NK-92 (cell line): ENCODE measurements around the gene ABITRAM.
"Not testable (repeated sequence)": the region's sequence is repeated elsewhere in the genome, so short reads cannot be mapped to it uniquely, and the experiment has no call there.

Experiments
- DNase-seq: peaks from one replicate; lab custom pipeline; 2025; ENCODE audit not compliant: unreplicated experiment; lab: John Stamatoyannopoulos, UW

The ABITRAM gene

DNA sequence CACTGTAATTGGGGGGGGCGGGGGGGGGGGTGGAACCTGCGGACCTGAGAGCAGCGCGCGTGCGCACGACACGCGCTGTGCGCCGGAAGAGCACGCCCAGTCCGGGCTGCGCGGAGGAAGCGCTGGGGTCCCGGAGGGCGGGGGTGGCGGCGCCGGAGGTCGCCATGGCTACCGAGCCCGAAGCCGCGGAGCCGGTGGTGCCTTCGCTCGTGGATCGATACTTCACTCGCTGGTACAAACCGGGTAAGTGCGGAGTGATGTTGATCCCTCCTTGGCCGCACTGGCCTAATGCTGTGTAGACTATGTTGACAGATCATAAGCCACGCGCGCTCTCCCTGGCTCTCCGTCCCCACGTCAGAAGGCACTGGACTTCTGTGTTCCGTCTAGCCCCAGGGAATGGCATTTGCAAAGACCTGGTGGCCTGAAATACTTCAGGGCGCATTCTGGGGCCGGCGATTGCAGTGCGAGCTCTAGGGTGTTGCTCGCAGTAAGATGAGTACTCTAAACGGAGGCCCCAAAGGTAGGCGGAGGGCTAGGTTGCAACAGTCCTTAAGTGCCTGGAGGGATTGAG, at the start of gene ABITRAM:
Gene ABITRAM (plus strand): TSS at position 78 of the 571 bp plus-strand sequence. CDS start 87 bp downstream, at position 165.
- DNase-seq, result no peak

GRCh38 chr9:108884701-108885100, 49.5 kb upstream of the ABITRAM start:
- no peak for DNase-seq

GRCh38 chr9:108885643-108886348, 48.4 kb upstream of the ABITRAM start:
- DNase-seq, result no peak

- not testable (repeated sequence) for DNase-seq
Observed at GRCh38 chr9:108886594-108887271, 47.5 kb upstream of the ABITRAM start.

GRCh38 chr9:108889649-108890067, 44.5 kb upstream of the ABITRAM start:
- DNase-seq, result no peak

DNA sequence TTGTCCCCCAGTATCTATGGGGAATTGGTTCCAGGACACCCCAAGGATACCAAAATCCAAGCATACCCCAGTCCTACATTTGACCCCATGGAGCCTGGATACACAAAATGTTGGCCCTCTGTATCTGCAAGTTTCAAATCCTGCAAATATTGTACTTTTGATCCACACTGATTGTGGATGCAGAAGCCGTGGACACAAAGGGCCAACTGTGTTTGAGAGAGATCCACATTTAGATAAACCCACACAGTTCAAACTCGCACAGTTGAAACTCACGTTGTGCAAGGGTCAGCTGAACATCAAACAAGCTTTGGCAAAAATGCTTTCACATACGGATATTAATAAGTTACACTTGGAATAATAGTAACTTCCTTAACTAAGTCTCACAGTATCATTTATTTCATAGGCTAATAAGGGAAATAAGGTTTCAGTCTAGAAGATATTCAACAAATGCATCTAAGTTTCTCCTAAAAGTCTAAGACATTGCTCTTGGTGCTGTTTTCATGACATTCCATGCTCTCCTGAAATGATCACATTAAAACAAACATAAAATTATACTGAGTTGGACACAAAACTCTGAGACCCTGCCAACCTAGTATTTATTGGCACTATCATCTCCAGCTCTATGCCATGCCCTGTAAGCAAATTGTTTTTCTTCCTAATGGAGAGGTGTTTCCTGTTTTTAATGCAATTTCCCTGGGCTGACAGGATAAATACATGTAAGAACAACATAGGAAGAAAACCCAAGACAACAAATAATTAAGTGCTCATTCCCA, 39.8 kb upstream of the ABITRAM start:
- no peak for DNase-seq

DNA sequence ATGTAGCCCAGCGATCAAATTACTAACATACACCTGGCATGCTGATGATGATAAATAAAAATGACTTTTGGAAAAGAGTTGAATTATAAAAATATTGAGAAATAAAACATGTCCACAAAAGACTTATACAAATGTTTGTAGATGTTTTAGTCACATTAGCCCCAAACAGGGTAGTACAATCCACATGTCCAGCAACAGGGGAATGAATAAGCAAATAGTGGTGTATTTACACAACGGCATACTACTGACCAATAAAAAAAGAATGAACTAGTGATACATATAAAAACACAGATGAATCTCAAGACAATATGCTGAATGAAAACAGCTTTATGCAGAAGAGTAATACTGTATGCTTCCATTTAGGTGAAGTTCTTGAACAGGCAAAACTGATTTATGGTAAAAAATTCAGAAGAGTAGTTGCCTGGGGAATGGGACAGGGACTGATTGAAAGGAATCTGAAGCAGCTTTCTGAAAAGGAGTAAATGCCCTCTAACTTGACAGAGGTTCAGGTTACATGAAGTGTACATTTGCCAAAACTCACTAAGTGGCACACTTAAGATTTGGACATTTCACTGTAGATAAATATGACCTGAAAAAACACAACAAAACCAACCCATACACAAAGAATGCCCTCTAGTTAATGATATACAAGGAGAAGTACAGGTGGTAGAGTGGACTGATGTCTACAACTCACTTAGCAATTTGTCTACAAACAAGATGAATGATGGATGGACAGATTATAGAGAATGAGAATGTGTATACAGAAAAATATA, 36.7 kb upstream of the ABITRAM start:
- DNase-seq, result no peak

DNA sequence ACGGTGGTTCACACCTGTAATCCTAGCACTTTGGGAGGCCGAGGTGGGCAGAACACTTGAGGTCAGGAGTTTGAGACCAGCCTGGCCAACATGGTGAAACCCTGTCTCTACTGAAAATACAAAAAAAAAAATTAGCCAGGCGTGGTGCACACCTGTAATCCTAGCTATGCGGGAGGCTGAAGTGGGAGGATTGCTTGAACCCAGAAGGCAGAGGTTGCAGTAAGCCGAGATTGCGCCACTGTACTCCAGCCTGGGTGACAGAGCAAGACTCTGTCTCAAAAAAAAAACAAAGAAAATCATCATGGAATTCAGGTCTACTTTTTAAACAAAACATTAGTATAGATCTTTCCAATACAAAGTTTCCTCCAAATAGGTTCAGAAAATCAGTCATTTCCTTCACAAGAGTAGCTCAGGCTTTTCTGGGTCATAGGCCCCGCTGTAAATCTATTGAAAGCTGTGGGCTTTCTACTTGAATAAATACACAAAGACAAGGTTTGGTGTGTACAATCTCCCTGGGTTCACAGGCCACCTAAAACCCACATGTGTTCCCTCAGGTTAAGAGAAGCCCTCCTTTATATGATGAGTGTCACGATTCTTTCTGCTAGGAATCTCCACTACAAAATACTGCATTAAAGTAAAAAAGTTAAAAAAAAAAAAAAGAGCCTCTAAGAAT, 35.0 kb upstream of the ABITRAM start:
- DNase-seq, result not testable (repeated sequence)

DNA sequence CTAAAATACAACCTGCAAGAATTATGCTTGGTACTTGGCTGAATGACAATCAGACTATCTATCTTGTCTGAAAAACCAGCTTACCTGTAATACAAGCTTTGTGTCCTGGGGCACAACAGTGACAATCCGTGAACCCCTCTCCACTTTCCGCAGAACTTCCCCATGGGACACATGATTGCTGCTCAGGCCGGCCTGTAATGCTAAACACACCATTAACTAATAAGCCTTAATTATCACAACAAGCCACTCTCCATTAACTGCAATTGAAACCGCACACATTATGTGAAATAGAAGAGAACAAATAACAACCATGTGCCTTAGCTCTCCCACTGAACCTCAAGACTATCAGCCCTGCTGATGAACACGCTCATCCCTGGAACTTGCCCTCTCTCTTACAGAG, 34.0 kb upstream of the ABITRAM start:
- no peak for DNase-seq

DNA sequence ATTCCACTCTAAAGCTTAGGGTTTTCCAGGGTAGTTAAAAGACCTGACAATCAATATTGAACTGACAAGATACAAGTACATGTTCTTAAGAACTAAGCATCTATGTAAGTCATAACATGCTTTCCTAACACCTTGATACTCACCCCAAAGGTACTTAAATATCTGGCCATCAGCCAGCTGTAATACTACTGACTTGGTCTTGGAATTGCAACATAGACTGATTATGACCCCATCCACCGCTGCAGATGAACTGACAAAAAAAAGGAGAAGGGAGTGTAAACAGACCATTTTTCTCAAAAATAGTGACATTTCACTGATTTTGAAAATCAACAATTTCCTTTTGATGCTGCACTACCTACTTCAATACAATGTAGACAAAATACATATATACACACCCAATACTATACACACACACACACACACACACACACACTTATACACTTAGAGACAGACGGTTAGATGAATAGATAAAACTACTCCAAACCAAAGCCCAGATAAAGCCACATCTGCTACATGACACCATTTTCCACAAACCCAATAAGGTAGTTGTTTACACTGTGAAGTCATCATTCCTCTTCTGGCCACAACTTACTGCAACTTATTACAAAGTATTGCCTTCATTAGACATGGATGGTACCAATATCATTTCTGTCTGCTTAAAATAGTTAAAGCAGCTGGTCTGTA, 30.6 kb upstream of the ABITRAM start:
- no peak for DNase-seq

- no peak for DNase-seq
Observed at GRCh38 chr9:108904161-108904560, 30.0 kb upstream of the ABITRAM start.

DNA sequence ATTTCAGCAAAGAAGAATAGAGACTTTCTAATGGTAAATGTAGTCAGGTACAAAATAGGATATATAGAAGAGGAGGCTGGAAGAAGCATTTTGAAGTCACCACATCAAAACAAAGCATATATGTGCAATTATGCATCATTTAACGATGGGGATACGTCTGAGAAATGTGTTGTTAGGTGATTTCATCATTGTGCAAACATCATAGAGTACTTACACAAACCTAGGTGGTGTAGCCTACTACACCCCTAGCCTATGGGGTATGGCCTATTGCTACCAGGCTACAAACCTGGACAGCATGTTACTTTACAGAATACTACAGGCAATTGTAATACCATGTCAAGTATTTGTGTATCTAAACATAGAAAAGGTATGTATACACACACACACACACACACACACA, 28.7 kb upstream of the ABITRAM start:
- no peak for DNase-seq

- no peak for DNase-seq
Observed at GRCh38 chr9:108910402-108910801, 23.8 kb upstream of the ABITRAM start.

- DNase-seq, result no peak
Observed at GRCh38 chr9:108910914-108911313, 23.3 kb upstream of the ABITRAM start.

- DNase-seq, result no peak
Observed at GRCh38 chr9:108911820-108912219, 22.4 kb upstream of the ABITRAM start.

DNA sequence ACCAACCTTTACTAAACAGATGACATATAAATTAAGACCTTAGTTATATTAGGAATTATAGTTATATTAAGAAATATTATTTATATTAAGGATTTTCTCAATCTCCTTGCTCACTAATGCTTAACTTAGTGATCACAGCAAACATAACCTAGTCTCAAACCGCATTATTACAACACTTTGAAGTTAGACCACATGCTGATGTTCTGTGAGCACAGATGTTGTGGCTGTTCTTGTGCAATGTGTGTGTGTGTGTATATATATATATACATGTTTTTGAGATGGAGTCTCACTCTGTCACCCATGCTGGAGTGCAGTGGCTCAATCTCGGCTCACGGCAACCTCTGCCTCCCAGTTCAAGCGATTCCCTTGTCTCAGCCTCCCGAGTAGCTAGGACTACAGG, 20.8 kb upstream of the ABITRAM start:
- no peak for DNase-seq

GRCh38 chr9:108919517-108919916, 14.7 kb upstream of the ABITRAM start:
- no peak for DNase-seq

- not testable (repeated sequence) for DNase-seq
Observed at GRCh38 chr9:108920401-108920800, 13.8 kb upstream of the ABITRAM start.

DNA sequence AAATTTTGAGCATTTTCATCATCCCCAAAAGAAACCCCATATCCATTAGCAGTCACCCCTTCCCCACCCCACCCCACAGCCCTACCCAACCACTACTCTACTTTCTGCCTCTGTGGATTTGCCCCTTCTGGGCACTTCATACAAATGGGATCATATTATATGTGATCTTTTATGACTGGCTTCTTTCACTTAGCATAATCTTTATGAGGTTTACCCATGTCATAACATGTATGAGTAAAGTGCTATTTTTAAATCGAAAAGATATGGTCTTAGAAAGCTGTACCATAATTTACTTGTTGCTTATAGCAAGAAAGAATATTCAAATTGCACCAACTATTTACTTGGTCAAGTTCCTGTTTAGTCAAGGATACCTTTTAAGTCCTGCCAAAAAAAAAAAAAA, 13.0 kb upstream of the ABITRAM start:
- DNase-seq, result no peak

GRCh38 chr9:108924466-108924865, 9.7 kb upstream of the ABITRAM start:
- DNase-seq, result no peak
